Measurements from ENCODE around the gene TOMM6.
"Not testable (repeated sequence)": the region's sequence is repeated elsewhere in the genome, so short reads cannot be mapped to it uniquely, and the experiment has no call there.

TOMM6 gene

GRCh38 chr6:41763470-41763869 is 24.0 kb upstream of the TOMM6 start:
- DNase-seq (ENCODE audit: low read depth), result no peak

GRCh38 chr6:41766043-41766664 is 21.3 kb upstream of the TOMM6 start:
- DNase-seq (ENCODE audit: low read depth), result not testable (repeated sequence)

GRCh38 chr6:41767112-41767833 is 20.2 kb upstream of the TOMM6 start:
- DNase-seq (ENCODE audit: low read depth), result no peak

- DNase-seq (ENCODE audit: low read depth), result no peak
Observed at GRCh38 chr6:41768545-41769308, 18.8 kb upstream of the TOMM6 start.

GRCh38 chr6:41769376-41769775 is 18.1 kb upstream of the TOMM6 start:
- DNase-seq (ENCODE audit: low read depth), result no peak

- DNase-seq (ENCODE audit: low read depth), result no peak
Observed at GRCh38 chr6:41770381-41771057, 17.0 kb upstream of the TOMM6 start.

- DNase-seq (ENCODE audit: low read depth), result no peak
Observed at GRCh38 chr6:41771058-41771983, 16.2 kb upstream of the TOMM6 start.

- no peak for DNase-seq (ENCODE audit: low read depth)
Observed at GRCh38 chr6:41774841-41775240, 12.7 kb upstream of the TOMM6 start.

GRCh38 chr6:41775293-41775882 is 12.1 kb upstream of the TOMM6 start:
- DNase-seq (ENCODE audit: low read depth), result no peak

GRCh38 chr6:41777551-41778285 is 9.8 kb upstream of the TOMM6 start:
- DNase-seq (ENCODE audit: low read depth), result no peak

- DNase-seq (ENCODE audit: low read depth), result no peak
Observed at GRCh38 chr6:41778895-41779294, 8.6 kb upstream of the TOMM6 start.

- no peak for DNase-seq (ENCODE audit: low read depth)
Observed at GRCh38 chr6:41779336-41779735, 8.2 kb upstream of the TOMM6 start.

- DNase-seq (ENCODE audit: low read depth), result peak; percentile 99
Observed at GRCh38 chr6:41779788-41780550, 7.5 kb upstream of the TOMM6 start, which contains the start of gene FRS3. TSS of gene FRS3 (minus strand) at chr6:41779900. CDS start at chr6:41776987, 2,913 bp downstream.

GRCh38 chr6:41780551-41781365 is 6.7 kb upstream of the TOMM6 start, which contains the start of gene PRICKLE4:
TSS of gene PRICKLE4 (plus strand) at chr6:41780782. CDS start at chr6:41783474, 2,692 bp downstream.
- DNase-seq (ENCODE audit: low read depth), result no peak

GRCh38 chr6:41781366-41781730 is 6.1 kb upstream of the TOMM6 start:
- DNase-seq (ENCODE audit: low read depth), result no peak

- DNase-seq (ENCODE audit: low read depth), result no peak
Observed at GRCh38 chr6:41783106-41783780, 4.3 kb upstream of the TOMM6 start.

GRCh38 chr6:41784581-41785171 is 2.8 kb upstream of the TOMM6 start:
- no peak for DNase-seq (ENCODE audit: low read depth)
